NOMO-1 treated with dmso at 0.1 percent for 144 hours (cell line): Measurements from ENCODE around the gene PANX2.

Experiments
- DNase-seq: peaks from one replicate; lab custom pipeline; 2025; ENCODE audit not compliant: unreplicated experiment; lab: John Stamatoyannopoulos, UW

The PANX2 gene

DNA sequence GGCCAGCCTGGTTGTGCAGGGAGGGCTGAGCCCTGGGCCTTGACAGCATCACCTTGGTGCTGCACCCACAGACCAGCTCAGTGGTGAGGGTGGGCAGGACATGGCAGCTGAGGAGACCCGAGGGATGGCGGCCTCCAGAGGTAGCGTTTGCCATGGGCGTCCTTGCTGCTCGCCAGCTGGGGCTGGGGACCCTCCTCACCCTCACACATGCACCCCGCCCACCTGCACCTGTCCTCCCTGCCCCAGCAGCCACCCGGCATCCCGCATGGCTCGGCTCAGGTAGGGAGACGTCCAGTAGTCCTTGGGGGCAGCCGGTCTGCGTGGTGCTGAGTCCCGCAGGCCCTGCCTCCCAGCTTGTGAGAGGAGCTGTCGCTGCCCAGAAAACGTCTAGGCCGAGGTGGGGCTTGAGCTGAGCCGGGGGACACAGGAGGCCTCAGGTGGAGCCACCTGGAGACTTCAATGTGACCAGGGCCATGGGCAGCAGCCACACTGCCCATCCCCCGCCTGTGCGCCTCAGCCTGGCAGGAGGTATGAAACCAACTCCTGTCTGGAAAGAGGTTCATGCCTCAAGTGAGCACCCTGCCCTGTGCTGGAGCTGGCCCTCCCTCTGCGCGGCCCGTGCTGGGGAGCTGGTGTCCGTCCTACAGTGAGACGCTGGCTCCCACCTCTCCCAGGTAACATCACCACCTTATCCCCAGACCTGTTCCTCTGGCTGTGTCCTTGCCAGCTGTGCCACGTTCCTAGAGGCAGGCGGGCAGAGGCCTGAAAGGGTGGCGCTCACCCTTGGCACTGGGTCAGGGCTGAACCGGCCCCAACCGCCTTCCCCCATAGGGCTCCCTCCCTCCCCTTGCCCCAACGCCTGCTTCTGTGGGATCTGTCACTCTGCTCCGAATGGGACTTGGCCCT, 11.9 kb downstream of the PANX2 start:
- DNase-seq = no peak

DNA sequence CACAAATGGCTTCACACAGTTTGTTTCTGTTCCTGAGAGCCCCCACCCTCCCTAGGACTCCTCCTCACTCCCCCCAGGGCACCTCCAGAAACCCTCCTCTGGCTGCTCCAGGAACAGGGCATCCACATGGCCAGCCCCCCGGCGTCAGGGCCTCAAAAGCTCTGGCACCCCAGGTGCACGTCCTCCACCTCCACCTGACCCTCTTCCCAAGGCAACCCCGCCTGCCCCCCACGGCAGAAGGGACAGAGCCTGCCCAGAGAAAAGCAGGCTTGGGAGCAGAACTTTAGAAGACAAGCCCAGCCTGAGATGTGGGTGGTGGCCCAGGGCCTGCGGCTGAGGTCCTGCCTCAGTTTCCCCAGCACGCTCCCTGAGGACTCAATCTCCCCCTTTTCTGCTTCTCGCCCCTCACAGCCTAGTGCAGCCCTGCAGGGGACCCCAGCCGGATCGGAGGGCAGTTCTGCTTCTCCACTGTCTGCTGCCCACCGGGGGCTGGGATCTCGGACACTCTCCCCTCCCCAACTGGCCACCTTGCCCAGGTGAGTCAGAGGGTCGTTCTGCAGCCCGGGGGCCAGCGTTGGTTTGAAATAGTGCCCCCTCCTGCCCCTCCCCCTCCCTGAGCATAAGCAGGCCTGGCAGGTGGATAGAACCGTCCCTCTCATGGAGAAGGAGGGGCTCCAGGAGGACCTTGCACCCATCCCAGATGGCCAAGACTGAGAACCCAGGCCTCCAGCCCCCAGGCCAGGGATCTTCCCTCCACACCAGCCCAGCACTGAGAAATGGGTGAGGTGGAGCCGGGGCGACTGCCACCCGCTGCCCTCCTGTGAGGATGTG, 12.8 kb downstream of the PANX2 start:
- DNase-seq = no peak

DNA sequence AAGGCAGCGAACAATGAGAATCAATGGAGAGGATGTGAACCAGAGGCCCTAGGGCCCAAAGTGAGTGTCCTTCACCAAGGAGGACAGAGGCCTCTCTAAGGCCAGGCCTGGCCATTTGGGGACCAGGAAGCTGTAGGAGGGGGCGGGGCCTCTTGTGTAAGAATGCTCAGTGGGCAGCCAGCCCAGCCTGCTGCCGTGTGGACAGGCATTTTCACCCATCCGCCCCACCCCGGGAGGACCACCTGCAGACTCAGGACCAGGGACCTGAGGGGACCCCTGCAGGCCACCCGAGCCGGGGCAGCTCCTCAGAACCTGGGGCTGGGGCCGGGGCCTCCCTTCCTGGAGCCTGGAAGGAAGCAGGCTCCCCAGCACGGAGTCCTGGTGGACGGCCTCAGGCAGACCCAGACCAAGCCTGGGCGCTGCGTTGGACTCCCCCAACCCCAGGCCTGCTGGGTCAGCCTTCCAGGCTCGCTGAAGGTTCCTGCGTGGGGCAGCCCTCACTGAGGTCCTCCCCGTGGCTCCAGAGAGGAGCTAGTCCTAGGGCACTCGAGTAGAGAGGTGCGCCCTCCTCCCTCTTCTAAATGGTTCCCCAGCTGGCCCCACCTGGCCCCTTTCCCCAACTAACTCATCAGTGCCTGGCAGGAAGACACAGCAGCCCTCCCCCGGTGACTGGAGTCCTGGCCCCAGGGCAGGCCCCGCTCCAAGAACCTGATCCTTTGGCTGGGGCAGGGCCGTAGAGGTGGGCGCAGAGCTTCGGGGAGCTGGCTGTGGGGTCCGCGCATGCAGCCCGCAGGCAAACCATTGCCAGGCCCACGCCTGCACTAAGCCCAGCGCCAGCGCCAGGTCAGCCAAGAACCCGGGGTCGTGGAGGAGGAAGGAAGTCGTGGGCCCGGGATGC, 13.7 kb downstream of the PANX2 start:
- DNase-seq = no peak

DNA sequence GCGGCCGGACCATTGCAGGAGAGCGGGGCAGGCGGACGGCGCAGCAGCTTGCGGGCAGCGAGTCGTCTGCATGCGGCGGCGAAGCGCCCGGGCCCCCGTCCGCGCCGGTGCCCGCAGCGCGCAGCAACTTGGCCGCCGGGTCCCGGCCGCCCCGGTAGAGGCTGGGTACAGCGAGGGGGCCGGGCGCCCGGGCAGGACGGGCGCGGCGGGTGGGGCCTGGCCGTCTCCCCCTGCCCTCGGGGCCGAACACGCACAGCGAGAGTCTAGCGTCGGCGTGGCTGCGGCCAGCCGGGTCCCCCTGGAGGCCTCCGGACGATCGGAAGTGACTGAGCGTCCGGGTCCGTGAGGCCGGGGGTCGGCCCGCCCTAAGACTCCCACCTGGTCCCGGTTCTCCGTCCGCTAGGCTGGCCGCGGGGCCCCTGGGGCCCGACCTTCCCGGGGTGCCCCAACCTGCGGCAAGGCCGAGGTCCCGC, 14.4 kb downstream of the PANX2 start:
- DNase-seq = no peak

DNA sequence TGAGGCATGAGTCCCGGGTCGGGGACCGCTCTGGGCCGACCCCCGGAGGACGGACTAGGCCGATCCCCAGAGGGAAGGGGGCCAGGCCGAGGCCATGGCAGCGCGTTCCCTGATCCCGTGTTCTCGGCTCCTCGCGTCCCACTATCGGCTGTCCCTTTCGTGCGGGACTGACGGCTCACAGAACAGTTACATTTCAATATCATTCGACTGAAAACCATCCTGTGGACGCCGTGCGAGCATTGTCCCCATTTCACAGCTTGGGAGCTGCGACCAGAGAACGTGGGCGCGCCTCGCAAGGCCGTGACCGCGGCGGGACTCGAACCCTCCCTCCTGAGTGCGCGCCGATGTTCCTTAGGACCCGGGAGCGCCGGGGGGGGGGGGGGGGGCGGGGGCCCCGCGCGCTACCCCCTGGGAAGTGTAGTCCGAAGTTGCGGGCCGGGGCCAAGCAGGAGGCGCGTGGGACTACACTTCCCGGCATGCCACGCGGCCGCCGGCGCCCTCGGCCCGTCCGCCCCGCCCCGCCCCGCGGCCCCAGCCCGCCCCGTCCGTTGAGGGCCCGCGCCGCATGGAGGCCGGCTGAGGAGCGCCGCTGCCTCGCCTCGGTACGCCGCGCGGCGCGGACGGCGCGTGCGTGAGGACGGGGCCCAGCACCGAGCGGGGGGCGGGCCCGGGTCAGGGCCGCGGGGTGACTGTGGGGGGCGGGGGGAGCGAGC, 15.0 kb downstream of the PANX2 start, which contains the start of gene TRABD:
TSS of gene TRABD (plus strand) at position 539 of the 713 bp plus-strand sequence. CDS start 7,148 bp downstream, outside the sequence.
- peak; percentile 77 for DNase-seq

DNA sequence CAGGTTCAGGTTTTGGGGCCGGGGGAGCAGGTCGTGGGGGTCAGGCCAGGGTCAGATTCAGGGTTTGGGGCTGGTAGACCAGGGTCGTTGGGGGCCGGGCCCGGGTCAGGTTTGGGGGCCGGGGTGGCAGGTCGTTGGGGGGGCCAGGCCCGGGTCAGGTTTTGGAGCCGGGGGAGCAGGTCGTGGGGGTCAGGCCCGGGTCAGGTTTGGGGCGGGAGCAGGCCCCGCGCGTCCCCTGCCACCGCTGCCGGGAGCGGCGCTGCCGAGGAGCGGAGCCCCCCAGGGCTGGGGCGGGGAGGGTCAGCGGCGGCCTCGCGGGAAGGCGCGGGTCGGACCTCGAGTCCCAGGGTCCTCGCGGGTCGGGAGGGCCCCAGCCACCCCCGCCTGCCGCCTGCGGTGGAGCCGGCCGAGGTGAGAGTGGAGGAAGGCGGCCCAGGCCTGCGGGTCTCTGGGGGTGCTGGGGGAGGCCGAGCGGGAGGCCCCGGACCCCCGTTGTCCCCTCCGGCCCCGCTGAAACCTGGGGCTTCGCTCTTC, 15.7 kb downstream of the PANX2 start:
- no peak for DNase-seq

DNA sequence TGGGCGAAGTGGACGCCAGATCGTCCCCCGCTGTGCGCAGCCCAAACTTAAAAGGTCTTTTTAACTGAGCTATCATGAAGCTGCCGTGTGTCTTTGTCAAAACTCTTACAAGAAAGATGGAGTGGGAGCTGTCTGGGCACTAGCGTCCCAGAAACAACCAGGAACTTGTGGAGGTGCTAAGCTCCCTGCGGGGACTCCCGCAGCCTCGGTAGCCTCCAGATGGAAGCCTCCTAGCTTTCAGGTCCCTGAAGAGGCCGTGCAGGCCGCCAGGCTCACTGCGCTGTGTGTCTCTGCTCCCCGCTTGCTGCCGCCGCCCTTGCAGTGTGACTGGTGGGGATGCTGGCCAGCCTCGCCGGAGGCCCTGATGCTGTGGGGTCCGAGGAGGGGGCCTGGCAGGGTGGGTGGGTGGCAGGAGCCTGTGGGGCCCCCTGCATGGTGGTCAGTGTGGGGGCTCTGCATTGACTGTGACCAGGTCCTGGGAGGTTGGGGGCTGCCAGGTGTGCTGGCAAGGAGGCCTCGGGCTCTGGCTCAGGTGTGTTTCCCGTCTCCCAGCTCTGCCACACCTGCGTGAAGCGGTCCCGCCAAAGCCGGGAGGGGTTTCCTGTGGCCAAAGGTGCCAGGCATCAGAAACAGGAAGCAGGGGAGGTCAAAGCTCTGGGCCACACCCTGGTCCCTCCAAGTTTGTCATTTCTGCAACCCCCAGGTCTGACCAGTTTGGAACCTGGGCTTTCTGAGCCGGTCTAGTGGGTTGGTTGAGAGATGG, 16.4 kb downstream of the PANX2 start:
- DNase-seq = no peak

DNA sequence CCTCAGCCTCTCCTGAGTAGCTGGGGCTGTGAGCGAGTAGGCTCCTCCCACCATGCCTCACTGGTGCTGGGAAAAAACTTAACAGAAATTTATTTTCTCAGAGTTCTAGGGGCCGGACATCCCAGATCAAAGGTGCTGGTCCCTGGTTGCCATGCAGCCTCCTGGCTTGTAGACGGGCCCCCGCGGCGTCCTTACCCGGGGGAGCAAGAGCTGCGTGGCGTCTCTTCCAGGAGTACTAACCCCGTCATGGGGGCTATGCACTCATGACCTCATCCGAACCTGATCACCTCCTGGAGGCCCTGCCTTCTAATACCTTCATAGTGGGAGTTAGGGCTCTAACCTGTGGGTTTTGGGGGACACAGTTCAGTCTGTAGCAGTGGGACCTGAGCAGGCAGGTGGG, 17.8 kb downstream of the PANX2 start:
- no peak for DNase-seq

DNA sequence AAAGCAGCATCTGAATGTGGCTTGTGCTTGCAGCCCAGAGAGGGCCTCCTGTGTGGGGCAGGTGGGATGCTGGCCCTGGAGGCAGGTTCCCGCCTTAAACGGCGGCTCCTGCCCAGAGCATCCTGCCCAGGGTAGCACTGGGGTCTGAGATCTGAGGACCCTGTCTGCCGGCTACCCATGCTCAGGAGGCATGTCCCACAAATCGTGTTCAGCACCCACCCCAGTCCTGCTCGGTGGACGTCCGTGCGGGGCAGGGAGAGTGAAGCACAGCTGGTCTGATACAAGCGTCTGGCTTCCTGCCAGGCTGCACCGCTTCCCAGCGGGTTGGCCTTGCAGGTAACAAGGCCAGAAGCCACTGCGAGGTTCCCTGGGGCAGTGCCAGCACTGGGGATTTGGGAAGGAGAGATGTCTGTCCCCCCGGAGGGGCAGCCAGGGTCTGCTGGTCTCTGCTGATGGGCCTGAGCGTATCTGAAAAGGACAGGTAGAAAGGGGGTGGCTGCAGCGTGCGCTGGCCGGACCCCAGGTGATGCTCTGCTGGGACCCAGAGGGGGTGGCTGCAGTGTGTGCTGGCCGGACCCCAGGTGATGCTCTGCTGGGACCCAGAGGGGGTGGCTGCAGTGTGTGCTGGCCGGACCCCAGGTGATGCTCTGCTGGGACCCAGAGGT, 18.8 kb downstream of the PANX2 start:
- DNase-seq = no peak

DNA sequence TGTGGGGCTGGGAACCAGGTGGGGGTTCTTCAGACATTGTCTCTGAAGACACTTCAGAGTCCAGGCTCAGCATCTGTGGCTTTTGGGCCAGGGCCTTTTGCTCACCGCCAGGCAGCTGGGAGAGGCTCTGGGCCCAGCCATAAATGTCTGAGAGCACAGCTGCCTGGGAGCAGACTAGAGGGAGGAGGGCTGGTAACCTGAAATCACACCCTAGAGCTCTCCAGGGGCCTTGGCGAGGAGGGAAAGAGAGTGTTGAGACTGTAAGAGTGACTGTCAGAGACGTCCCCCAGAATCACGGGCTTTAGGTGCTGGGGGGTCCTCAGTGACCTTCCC, 19.3 kb downstream of the PANX2 start:
- DNase-seq = no peak

DNA sequence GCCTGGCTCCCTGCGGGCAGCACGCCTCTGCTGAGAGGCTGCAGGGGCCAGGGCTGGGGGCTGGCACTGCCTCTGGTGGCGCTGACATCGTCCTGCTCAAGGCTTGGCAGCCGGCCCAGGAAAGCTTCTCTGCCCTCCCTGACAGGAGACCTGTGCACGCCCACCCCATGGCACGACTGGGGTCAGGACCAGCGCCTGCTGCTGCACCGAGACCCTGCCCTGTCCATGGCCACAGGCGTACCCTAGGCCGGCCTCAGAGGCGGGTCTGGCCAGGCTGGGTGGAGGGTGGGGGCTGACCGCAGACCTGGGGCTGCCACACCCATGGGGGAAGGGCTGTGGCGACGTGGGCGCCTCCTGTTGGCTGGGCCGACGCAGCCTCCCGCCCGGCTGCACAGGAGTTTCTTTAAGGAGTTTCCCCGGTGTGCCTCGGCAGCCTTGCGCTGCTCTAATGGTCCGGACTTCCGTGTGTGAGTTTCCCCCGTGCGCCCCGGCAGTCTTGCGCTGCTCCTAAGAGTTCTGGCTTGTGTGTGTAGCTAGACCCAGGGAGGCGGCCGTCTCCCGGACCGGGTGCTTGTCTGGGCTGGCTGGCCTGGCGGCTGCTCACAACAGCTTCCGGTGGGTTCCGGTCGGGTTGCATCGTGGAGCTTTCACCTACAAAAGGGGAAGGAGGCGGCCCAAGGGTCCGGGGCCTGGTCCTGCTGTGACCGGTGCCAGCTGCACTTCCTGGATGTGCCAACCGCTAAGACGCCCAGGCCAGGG, 19.8 kb downstream of the PANX2 start:
- DNase-seq = peak; percentile 95

DNA sequence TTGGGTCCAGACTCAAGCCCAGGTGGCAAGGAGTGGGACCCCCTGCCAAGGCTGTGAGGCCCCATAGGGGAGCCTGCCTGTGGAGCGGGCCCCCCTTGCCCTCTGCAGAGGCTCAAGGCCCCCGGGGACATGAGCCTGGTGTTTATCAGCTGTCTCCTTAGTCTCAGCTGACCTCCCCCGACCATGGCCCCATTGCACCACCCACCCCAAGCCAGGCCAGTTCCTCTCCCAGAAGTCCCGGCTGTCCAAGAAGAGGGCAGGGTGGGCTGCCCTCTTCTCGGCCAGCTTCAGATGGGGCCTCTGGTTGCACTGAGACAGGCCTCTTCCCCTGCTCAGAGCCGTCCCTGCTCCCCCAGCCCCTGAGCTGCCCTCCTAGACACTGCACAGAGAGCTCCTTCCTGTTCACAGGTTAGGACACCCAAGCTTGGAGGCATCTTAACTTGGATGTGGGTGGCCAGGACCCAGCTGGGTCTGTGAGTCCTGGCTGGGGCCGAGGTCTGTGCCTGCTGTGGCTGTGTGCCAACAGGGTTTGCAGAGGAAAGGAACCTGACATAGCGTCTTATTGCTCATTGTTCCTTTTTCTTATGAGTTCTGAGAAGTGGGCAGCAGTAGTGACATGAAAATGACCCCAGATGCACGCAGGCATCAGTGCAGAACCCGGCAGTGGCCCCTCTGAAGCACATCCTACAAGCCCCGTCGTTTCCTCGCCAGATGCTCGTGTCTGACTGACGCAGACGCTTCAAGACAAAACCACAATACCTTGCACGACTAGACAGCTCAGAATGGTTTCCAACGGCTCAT, 20.6 kb downstream of the PANX2 start:
- DNase-seq = peak; percentile 66

DNA sequence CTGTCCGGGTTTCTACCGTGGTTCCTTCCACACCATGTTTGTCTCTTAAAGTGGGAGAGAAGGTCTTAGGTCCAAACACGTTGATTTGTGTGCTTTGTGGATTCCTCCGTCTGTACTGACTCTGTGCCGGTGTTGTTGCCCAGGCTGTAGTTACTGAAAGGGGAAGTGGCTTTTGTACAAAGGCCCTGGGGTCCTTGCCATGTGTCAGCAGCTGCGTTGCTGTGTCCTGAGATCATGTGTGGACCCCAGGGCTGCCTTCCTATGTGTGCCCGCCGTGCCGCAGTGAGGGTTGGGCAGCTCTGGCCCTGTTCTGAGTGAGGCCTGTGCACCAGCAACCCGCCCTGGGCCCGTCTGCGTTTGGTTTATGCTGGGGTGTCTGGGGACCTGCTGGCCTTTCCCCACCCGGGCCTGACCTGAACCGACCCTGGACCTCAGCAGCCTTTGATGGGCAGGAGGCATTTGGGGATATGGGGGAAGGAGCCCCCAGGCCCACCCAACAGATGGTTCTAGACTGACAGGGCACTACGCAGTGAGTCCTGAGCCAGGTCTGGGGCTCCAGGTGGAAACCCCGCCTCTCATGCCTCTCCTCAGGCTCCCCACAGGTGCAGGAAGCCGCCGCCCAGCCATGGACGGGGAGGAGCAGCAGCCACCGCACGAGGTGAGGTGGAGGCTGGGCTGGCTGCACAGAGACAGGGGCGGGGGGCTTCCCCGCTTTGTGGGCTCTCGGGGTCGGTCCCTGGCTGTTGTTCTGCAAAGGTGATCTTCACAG, 22.1 kb downstream of the PANX2 start:
- no peak for DNase-seq

DNA sequence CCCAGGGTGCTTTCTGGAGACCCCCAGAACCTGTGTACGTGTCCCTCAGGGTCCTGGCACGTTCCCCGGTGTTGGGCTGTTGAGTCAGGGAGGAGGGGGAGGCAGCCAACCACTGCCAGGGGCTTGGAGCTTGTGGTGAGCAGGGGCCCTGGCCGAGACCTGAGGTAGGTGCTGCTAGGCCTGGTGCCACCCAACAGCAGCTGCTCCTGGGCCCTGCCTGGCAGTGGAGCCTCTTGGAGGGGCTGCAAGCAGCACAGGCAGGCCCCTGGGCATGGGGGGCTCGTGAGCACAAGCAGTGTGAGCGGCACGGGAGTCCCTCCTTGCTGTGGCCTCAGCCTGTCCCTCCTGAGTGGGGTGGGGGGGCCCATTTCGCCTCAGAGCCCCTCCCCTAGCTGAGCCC, 23.1 kb downstream of the PANX2 start:
- DNase-seq = no peak

DNA sequence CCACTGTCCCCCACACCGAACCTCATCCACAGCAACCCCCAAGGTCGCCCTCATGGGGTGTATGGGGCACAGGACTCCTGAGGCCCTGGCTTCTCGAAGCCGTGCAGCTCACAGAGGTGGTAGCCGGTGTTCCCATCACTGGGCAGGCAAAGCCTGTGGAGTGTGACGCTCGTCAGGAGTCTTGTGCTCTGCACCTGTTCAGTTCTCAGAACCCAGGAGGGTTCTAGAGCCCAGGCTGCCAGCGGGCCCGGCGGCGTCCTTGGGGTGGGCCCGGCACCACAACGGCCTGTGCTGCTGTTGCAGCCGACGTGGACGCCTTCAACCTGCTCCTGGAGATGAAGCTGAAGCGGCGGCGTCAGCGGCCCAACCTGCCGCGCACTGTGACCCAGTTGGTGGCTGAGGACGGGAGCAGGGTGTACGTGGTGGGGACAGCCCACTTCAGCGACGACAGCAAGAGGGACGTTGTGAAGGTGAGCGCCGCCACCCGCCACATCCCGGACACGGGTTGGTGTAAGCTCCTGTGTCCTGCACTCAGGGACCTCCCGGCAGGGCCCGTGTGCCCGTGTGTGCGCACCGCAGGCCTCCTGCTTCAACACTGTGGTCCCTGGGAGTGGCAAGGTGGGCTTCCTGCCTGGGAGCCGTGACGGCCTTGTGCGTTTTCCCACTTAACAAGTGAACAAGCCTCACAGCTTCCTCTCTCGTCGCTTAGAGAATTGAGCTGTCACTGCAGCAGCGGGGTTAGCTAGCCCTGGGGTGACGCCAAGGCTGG, 23.7 kb downstream of the PANX2 start:
- DNase-seq = no peak

DNA sequence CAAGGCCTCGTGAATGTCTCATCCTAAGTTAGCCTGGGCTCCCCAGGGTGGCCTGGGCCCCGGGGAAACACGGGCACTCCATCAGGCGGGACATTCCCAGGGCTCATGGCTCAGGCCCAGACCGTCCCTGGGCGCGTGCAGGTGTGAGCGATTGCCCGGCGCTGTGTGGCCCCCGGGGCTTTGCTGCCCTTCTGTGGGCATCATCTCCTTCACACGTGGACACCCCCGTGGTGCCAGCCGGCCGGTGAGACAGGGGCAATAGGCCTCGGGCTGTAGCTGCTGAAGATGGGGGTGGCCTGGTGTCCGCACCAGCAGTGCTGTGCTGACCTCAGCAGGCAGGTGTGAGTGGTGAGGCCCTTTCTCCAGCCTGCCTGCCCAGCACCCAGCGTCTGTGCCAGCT, 25.7 kb downstream of the PANX2 start:
- DNase-seq = no peak
